ENCODE results near the gene GLO1. TPM values are rescaled to one million over a fixed set of nuclear protein-coding genes. Genes with fewer than 3 reads are reported as not detected.

GLO1 gene
- total RNA-seq = 202 and 237 TPM in 2 replicates

DNA sequence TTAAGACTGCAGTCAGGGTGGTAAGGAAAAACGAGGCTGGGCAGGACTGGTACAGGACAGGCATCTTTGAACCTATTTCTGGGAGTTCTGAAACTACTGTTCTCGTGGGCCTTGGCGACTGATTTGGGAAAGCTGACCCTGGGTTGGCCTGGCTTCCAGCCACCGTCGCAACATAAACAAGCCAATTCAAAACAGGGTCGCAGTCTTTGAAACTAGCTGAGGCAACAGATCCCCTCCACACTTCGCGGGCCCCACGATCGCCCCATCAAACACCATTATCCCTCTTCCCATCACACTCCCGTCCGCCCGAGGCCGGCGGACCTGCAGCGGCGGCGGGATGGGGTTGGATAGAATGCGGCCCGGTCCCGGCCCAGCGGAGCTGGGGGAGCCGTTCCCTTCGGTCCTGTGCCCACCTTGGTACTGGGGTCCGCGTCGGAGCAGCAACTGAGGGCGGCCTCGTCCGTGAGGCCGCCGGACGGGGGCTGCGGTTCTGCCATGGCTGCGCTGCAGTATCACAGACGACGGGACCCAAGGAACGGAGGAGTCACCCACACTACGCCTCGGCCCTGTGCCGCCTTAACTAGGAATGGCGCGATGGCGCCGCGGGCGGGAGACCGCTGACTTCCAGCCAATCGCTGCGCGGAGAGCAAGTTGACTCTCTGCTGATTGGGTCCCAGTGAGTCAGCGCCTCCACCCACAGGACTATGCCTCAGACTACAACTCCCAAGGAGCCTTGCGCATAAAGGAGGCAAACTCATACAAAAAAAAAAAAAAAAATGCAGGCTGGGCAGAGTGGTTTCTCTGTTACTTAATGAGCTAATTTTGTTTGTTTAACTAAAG is at the start of gene GLO1:
GLO1 (minus strand) TSS at position 588 of the 840 bp plus-strand sequence; CDS start at position 497, 91 bp downstream.
- TF ChIP-seq, protein P1, sequence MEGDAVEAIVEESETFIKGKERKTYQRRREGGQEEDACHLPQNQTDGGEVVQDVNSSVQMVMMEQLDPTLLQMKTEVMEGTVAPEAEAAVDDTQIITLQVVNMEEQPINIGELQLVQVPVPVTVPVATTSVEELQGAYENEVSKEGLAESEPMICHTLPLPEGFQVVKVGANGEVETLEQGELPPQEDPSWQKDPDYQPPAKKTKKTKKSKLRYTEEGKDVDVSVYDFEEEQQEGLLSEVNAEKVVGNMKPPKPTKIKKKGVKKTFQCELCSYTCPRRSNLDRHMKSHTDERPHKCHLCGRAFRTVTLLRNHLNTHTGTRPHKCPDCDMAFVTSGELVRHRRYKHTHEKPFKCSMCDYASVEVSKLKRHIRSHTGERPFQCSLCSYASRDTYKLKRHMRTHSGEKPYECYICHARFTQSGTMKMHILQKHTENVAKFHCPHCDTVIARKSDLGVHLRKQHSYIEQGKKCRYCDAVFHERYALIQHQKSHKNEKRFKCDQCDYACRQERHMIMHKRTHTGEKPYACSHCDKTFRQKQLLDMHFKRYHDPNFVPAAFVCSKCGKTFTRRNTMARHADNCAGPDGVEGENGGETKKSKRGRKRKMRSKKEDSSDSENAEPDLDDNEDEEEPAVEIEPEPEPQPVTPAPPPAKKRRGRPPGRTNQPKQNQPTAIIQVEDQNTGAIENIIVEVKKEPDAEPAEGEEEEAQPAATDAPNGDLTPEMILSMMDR (conservative IDR thresholded peaks at IDR 0.05; ENCODE audit: low read depth, low read length) = no peak
- DNase-seq (ENCODE audit: low read depth) = peak; percentile 83
- peak within 1 kb of the TSS; percentile 84 for H3K4me3 ChIP-seq (ENCODE audit: low read depth, low read length)

DNA sequence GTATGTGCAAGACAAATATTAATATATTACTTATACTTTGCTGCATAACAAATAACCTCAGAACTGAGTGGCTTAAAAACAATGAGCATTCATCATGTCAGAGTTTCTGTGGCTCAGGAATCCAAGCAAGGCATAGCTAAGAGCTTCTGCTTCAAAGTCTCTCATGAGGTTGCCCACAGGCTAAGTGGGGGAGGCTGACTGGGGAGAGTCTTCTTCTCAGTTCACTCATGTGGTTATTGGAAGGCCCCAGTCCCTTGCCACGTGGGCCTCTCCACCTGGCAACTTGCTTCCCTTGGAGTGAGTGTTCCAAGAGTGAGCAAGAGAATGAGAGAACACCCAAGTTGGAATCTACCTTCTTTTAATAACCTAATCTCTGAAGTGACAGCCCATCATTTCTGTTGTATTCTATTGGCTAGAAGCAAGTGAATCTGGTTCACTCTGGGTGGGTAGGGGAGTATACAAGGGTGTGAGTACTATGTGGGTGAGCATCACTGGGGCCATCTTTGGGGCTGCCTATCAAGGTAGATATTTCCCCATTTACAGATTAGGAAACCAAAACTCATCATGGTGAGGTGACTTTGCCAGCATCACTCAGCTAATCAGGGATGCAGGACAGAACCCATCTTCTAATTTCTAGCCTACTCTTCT is 48.1 kb upstream of the GLO1 start:
- no peak overlapping the region for H3K4me3 ChIP-seq (ENCODE audit: low read depth, low read length)
- DNase-seq (ENCODE audit: low read depth) = no peak
- TF ChIP-seq, protein P1 (conservative IDR thresholded peaks at IDR 0.05; ENCODE audit: low read depth, low read length) = no peak

DNA sequence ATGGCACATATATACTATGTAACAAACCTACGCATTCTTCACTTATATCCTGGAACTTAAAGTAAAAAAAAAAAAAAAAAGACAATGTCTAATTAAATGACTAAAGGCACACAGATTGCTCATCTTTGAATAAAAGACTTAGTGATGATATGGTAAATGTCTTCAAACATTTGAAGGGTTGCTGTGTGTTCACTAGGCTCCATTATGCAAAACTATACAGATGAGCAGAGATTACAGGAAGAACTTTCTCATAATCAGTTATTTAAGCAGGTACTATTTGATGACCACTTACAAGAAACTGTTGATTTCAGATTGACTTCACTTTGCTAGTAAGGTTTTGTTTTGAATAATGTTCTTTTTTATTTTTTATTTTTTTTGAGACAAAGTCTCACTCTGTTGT is 46.5 kb upstream of the GLO1 start:
- no peak overlapping the region for H3K4me3 ChIP-seq (ENCODE audit: low read depth, low read length)
- DNase-seq (ENCODE audit: low read depth) = no peak
- TF ChIP-seq, protein P1 (conservative IDR thresholded peaks at IDR 0.05; ENCODE audit: low read depth, low read length) = no peak

DNA sequence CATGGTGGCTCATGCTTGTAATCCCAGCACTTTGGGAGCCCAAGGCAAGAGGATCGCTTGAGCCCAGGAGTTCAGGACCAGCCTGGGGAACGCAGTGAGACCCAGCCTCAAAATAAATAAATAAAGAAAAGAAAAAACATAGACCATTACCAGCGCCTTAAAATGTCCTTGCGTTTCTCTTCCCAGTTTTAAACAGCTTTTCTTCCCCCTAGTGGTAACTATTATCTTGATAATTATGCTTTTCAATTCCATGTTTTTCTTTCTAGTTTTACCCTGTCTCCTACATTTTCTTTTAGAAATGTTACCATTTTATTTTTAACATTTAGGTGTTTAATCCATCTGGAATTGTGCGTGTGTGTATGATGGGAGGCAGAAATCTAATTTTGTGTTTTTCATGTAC is 36.6 kb upstream of the GLO1 start:
- H3K4me3 ChIP-seq (ENCODE audit: low read depth, low read length) = no peak overlapping the region
- DNase-seq (ENCODE audit: low read depth) = no peak
- TF ChIP-seq, protein P1 (conservative IDR thresholded peaks at IDR 0.05; ENCODE audit: low read depth, low read length) = peak; percentile 41

DNA sequence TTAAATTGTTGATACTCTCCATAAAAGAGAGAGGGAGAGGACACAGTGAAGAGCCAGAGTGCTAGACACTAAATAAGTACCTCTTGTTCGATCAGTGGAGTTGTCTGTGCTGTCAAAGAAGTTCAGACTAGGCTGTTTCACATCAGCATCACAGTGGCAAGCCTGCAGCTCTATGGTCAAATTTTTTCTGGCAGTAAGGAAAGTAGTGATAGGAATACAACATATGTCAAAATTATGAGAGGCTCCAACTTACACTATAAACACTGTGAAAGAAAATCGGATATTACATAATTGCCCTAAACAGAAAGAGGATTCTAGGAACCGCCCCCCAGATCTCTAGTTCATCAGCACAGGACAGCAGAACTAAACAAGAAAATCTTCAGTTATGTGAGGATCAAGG is 35.3 kb upstream of the GLO1 start:
- TF ChIP-seq, protein P1 (conservative IDR thresholded peaks at IDR 0.05; ENCODE audit: low read depth, low read length) = no peak

DNA sequence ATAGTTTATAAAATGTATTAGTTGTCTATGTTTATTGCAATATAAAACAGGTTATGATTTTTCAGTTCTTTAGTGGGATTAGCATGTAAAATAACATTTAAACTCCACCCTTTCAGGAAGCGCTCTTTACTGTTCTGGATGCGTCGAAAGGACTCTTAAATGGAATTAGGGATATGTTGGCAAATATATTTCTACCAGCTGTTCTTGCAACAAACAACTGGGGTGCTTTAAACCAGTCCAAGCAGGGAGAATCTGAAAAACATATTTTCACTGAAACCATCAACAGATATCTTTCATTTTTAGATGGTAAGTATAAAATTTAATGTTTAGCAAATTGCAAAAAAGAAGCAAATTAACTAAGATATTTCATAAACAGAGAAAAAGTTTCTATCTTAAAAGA is 34.0 kb upstream of the GLO1 start:
- TF ChIP-seq, protein P1 (conservative IDR thresholded peaks at IDR 0.05; ENCODE audit: low read depth, low read length) = no peak
- DNase-seq (ENCODE audit: low read depth) = no peak
- no peak overlapping the region for H3K4me3 ChIP-seq (ENCODE audit: low read depth, low read length)

More for the DNA sequence above, 35.3 kb upstream of the GLO1 start:
- H3K4me3 ChIP-seq (ENCODE audit: low read depth, low read length) = no peak overlapping the region
- no peak for DNase-seq (ENCODE audit: low read depth)
